SU-DHL-6 (cell line): ENCODE results near the gene SFT2D3.
A peak's percentile ranks its signal among the peaks of the same experiment; 100 is the strongest.
"Not testable (repeated sequence)": the region's sequence is repeated elsewhere in the genome, so short reads cannot be mapped to it uniquely, and the experiment has no call there.

Experiments used
- H2AFZ ChIP-seq: fragments of 200-600 bp; sonication (generic); 2 replicates; pipeline ENCODE4 v1.6.1; 2014; ENCODE audit warnings: low read depth, mild to moderate bottlenecking, moderate library complexity, mixed read lengths, antibody characterized with exemption, low read length; ENCODE audit not compliant: severe bottlenecking
- H3F3A ChIP-seq: fragments of 200-600 bp; shearing (Covaris generic); 2 replicates; pipeline ENCODE4 v1.6.0; 2016; ENCODE audit warnings: antibody characterized with exemption, mild to moderate bottlenecking; ENCODE audit not compliant: insufficient read depth
- H3K27ac ChIP-seq: fragments of 200-600 bp; sonication (generic); 2 replicates; pipeline ENCODE4 v1.5.1; 2016; ENCODE audit warnings: low read depth, mild to moderate bottlenecking, low read length, moderate library complexity, mixed read lengths
- H3K27me3 ChIP-seq: fragments of 200-600 bp; sonication (generic), shearing (Covaris generic); 2 replicates; pipeline ENCODE4 v1.6.0; 2014; ENCODE audit warnings: mild to moderate bottlenecking, low read length
- H3K36me3 ChIP-seq: fragments of 200-600 bp; sonication (generic); 2 replicates; pipeline ENCODE4 v1.6.1; 2014; ENCODE audit warnings: mild to moderate bottlenecking, low read length, mixed read lengths
- H3K4me2 ChIP-seq: fragments of 300-600, 200-600 bp; shearing (Covaris generic), sonication (generic); 2 replicates; pipeline ENCODE4 v1.6.0; 2014; ENCODE audit warnings: low read length, low read depth, mild to moderate bottlenecking; ENCODE audit not compliant: poor library complexity, severe bottlenecking
- H3K4me3 ChIP-seq: fragments of 200-600 bp; sonication (generic); 2 replicates; pipeline ENCODE4 v1.5.1; 2014; ENCODE audit warnings: antibody characterized with exemption, low read length, mild to moderate bottlenecking, mixed read lengths; ENCODE audit not compliant: insufficient read depth, poor library complexity, severe bottlenecking
- H3K79me2 ChIP-seq: fragments of 200-600 bp; sonication (generic); 2 replicates; pipeline ENCODE4 v1.6.1; 2014; ENCODE audit warnings: mild to moderate bottlenecking, low read length, moderate library complexity; ENCODE audit not compliant: insufficient read depth
- H3K9ac ChIP-seq: fragments of 200-600 bp; sonication (generic); 2 replicates; pipeline ENCODE4 v1.7.0; 2014; ENCODE audit warnings: mild to moderate bottlenecking, low read length
- H3K9me2 ChIP-seq: fragments of 200-600 bp; sonication (generic); replicated peaks from 2 replicates; pipeline ENCODE4 v1.6.1; 2014; ENCODE audit warnings: low read length; ENCODE audit not compliant: insufficient read depth
- H3K9me3 ChIP-seq: fragments of 200-600 bp; sonication (generic); 2 replicates; pipeline ENCODE4 v1.6.1; 2014; ENCODE audit warnings: low read length, mixed read lengths; ENCODE audit not compliant: insufficient read depth
- H4K20me1 ChIP-seq: fragments of 200-600 bp; sonication (generic); 2 replicates; pipeline ENCODE4 v1.6.1; 2014; ENCODE audit warnings: low read depth, mild to moderate bottlenecking, antibody characterized with exemption, low read length, moderate library complexity, mixed read lengths
- EZH2phosphoT487 ChIP-seq: fragments of 200-600 bp; sonication (generic), shearing (Covaris generic); conservative IDR thresholded peaks from 2 replicates; pipeline ENCODE4 v1.6.1; 2018; ENCODE audit warnings: mild to moderate bottlenecking, antibody characterized with exemption, low read length, moderate library complexity, mixed read lengths
- TF ChIP-seq, protein P1 (sequence below): fragments of 200-600 bp; sonication (generic); IDR thresholded peaks from one replicate; pipeline ENCODE4 v1.5.1; 2017; ENCODE audit warnings: antibody characterized with exemption, mild to moderate bottlenecking, low read length, moderate library complexity; ENCODE audit not compliant: insufficient read depth, poor library complexity, severe bottlenecking

SFT2D3 gene

GRCh38 chr2:127743477-127744026 lies 42.3 kb downstream of the SFT2D3 start:
- no peak overlapping the region for H2AFZ ChIP-seq
- TF ChIP-seq, protein P1, sequence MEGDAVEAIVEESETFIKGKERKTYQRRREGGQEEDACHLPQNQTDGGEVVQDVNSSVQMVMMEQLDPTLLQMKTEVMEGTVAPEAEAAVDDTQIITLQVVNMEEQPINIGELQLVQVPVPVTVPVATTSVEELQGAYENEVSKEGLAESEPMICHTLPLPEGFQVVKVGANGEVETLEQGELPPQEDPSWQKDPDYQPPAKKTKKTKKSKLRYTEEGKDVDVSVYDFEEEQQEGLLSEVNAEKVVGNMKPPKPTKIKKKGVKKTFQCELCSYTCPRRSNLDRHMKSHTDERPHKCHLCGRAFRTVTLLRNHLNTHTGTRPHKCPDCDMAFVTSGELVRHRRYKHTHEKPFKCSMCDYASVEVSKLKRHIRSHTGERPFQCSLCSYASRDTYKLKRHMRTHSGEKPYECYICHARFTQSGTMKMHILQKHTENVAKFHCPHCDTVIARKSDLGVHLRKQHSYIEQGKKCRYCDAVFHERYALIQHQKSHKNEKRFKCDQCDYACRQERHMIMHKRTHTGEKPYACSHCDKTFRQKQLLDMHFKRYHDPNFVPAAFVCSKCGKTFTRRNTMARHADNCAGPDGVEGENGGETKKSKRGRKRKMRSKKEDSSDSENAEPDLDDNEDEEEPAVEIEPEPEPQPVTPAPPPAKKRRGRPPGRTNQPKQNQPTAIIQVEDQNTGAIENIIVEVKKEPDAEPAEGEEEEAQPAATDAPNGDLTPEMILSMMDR, result no peak
- TF ChIP-seq EZH2phosphoT487, result no peak

DNA sequence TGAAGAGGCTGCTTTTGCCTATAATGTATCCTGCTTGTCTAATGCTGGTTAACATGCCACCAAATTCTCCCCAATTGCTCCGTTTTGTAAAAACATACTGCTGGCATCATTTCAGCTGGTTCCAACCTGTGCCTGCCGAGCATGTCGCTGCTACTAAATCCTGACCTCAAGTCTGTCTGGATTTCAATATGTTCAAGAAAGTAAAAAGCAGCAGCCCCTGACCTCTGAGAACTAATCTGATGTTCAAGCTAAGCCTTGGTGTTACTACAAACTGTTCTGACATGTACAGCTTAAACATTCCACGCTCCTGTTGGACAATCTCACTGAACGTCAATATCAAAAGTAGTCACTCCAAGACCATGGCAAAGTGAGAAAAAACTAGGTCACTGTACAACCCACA lies 46.3 kb downstream of the SFT2D3 start:
- Histone ChIP-seq H3K36me3 (peaks cover 52% of the 10 kb centered on the region), H3K9ac (no peak overlapping the region), H3K9me2 (no peaks in the 10 kb centered on the region), H3K27me3 (no peaks in the 10 kb centered on the region), H3K27ac (no peak overlapping the region), H2AFZ (no peak overlapping the region), H3F3A (peaks cover 11% of the 10 kb centered on the region), H3K9me3 (no peaks in the 10 kb centered on the region), H3K4me3 (no peak overlapping the region), H4K20me1 (no peaks in the 10 kb centered on the region), H3K4me2 (no peak overlapping the region), H3K79me2 (peaks cover 13% of the 10 kb centered on the region; the same call in 1 of the 2 replicates)
- TF ChIP-seq, protein P1, result no peak
- TF ChIP-seq EZH2phosphoT487, result no peak

More at GRCh38 chr2:127743477-127744026, 42.3 kb downstream of the SFT2D3 start:
- no peak overlapping the region for H3K4me2 ChIP-seq
- no peaks in the 10 kb centered on the region for H3K9me3 ChIP-seq
- peaks cover 10% of the 10 kb centered on the region; the same call in 1 of the 2 replicates for H3K79me2 ChIP-seq
- H3K27me3 ChIP-seq, result no peaks in the 10 kb centered on the region
- no peak overlapping the region for H3K9ac ChIP-seq
- H3K4me3 ChIP-seq, result no peak overlapping the region
- H3K9me2 ChIP-seq, result no peaks in the 10 kb centered on the region
- H4K20me1 ChIP-seq, result no peaks in the 10 kb centered on the region
- no peak overlapping the region for H3K27ac ChIP-seq
- H3K36me3 ChIP-seq, result peaks cover 51% of the 10 kb centered on the region; the same call in 1 of the 2 replicates
- H3F3A ChIP-seq, result no peaks in the 10 kb centered on the region; the same call in 1 of the 2 replicates

- not testable (repeated sequence) for H3K27me3 ChIP-seq, H3K9me2 ChIP-seq
- peaks cover 46% of the 10 kb centered on the region for H3K36me3 ChIP-seq
Observed at GRCh38 chr2:127749537-127749936, 48.2 kb downstream of the SFT2D3 start.

GRCh38 chr2:127753374-127753773 lies 52.1 kb downstream of the SFT2D3 start:
- Histone ChIP-seq H3K9ac (no peak overlapping the region), H3K9me2 (no peaks in the 10 kb centered on the region), H3K9me3 (no peaks in the 10 kb centered on the region), H3F3A (peaks cover 21% of the 10 kb centered on the region), H3K4me2 (no peak overlapping the region), H2AFZ (no peak overlapping the region), H3K79me2 (peaks cover 7% of the 10 kb centered on the region; the same call in 1 of the 2 replicates), H3K27ac (no peak overlapping the region), H3K4me3 (no peak overlapping the region), H3K27me3 (no peaks in the 10 kb centered on the region), H4K20me1 (no peaks in the 10 kb centered on the region), H3K36me3 (peaks cover 37% of the 10 kb centered on the region)
- TF ChIP-seq, protein P1, result no peak
- no peak for TF ChIP-seq EZH2phosphoT487

More at GRCh38 chr2:127749537-127749936, 48.2 kb downstream of the SFT2D3 start:
- not testable (repeated sequence) for H3K4me3 ChIP-seq, H3K4me2 ChIP-seq, H3K9ac ChIP-seq, H2AFZ ChIP-seq, H4K20me1 ChIP-seq, H3K9me3 ChIP-seq
- Histone ChIP-seq H3F3A (peaks cover 11% of the 10 kb centered on the region), H3K79me2 (peaks cover 13% of the 10 kb centered on the region; the same call in 1 of the 2 replicates), H3K27ac (peak overlapping the region; percentile 70)
